Left ventricle myocardium inferior (tissue), 1 donor: Measurements from ENCODE around the gene PLEKHA4. TPM values are rescaled to one million over a fixed set of nuclear protein-coding genes. Genes with fewer than 3 reads are reported as not detected.

Experiments used
- DNase-seq: peaks from one replicate; pipeline ENCODE4 v3.0.0-alpha.2; 2020
- H3K27ac ChIP-seq: fragments of 200-600 bp; replicated peaks from 2 replicates; pipeline ENCODE4 v1.8.0; 2021
- H3K27me3 ChIP-seq: fragments of 200-600 bp; 2 replicates; pipeline ENCODE4 v1.8.0; 2021; ENCODE audit warnings: low read depth
- H3K36me3 ChIP-seq: fragments of 200-600 bp; 2 replicates; pipeline ENCODE4 v1.8.0; 2021
- H3K4me1 ChIP-seq: fragments of 200-600 bp; 2 replicates; pipeline ENCODE4 v1.8.0; 2021
- H3K4me3 ChIP-seq: fragments of 200-600 bp; 2 replicates; pipeline ENCODE4 v1.8.0; 2021; ENCODE audit warnings: mild to moderate bottlenecking, moderate library complexity
- H3K9me3 ChIP-seq: fragments of 200-600 bp; replicated peaks from 2 replicates; pipeline ENCODE4 v1.8.0; 2021
- CTCF ChIP-seq: fragments of 200-600 bp; IDR thresholded peaks from 2 replicates; pipeline ENCODE4 v1.8.0; 2021; ENCODE audit warnings: antibody characterized with exemption, mild to moderate bottlenecking, borderline replicate concordance
- intact Hi-C: fragments of 100-400 bp; cut with micrococcal nuclease; formaldehyde crosslinking; loops from one replicate; pipeline ENCODE4 v1.11.0; 2022
- total RNA-seq: library from RNA; stranded (reverse); fragmentation: NEBNext Ultra II Directional; extraction: Animal tissue kit (Norgen Biotek cat#: 25700); gene quantifications from one replicate; pipeline ENCODE4 v1.2.1, GENCODE V29; 2021
- donor health status: DM: no; HTN: yes; CAD: no; lungs with severe emphysema.

PLEKHA4 gene
- total RNA-seq, 1 donor from 2014 or later: 24.7 TPM

- TF ChIP-seq CTCF: no peak
- peaks cover 8% of the 10 kb centered on the region for H3K36me3 ChIP-seq
- no peak overlapping the region for H3K4me3 ChIP-seq
- no peaks in the 10 kb centered on the region for H3K9me3 ChIP-seq
- no peaks in the 10 kb centered on the region for H3K27me3 ChIP-seq
- no peak overlapping the region for H3K27ac ChIP-seq
- intact Hi-C loops: no loop called here
- H3K4me1 ChIP-seq: peaks cover 8% of the 10 kb centered on the region
- DNase-seq: no peak
These were observed 26.8 kb downstream of the PLEKHA4 start for GRCh38 chr19:48841571-48841970.

- no peak overlapping the region for H3K27ac ChIP-seq
- peaks cover 13% of the 10 kb centered on the region for H3K4me1 ChIP-seq
- peaks cover 8% of the 10 kb centered on the region for H3K36me3 ChIP-seq
- TF ChIP-seq CTCF: no peak
- no peak for DNase-seq
- intact Hi-C loops: no loop called here
- no peak overlapping the region for H3K4me3 ChIP-seq
- no peaks in the 10 kb centered on the region for H3K27me3 ChIP-seq
- no peaks in the 10 kb centered on the region for H3K9me3 ChIP-seq
These were observed 27.4 kb downstream of the PLEKHA4 start for GRCh38 chr19:48841047-48841446.

GRCh38 chr19:48837687-48838086 lies 30.7 kb downstream of the PLEKHA4 start:
- H3K4me1 ChIP-seq: peaks cover 19% of the 10 kb centered on the region
- H3K27ac ChIP-seq: peak overlapping the region; percentile 58
- TF ChIP-seq CTCF: no peak
- H3K36me3 ChIP-seq: no peaks in the 10 kb centered on the region
- no peak for DNase-seq
- H3K4me3 ChIP-seq: peak overlapping the region; percentile 58
- no peaks in the 10 kb centered on the region for H3K27me3 ChIP-seq
- H3K9me3 ChIP-seq: no peaks in the 10 kb centered on the region
- intact Hi-C loops: loop anchor here (2.0 kb wide), 1 partner anchor 43 kb away; no protein-coding TSS in a partner anchor

GRCh38 chr19:48837051-48837524 lies 31.3 kb downstream of the PLEKHA4 start:
- intact Hi-C loops: loop anchor here (2.0 kb wide), 1 partner anchor 42 kb away; no protein-coding TSS in a partner anchor
- H3K27me3 ChIP-seq: no peaks in the 10 kb centered on the region
- H3K4me3 ChIP-seq: peak overlapping the region; percentile 58
- peaks cover 19% of the 10 kb centered on the region for H3K4me1 ChIP-seq
- no peak for TF ChIP-seq CTCF
- peak overlapping the region; percentile 58 for H3K27ac ChIP-seq
- H3K9me3 ChIP-seq: no peaks in the 10 kb centered on the region
- peaks cover 4% of the 10 kb centered on the region for H3K36me3 ChIP-seq
- peak; percentile 81 for DNase-seq

GRCh38 chr19:48836089-48837017 lies 32.1 kb downstream of the PLEKHA4 start, which contains the start of gene HSD17B14:
TSS of gene HSD17B14 (minus strand) at chr19:48836491. CDS start at chr19:48836411, 80 bp downstream.
- H3K27me3 ChIP-seq: no peaks in the 10 kb centered on the region
- intact Hi-C loops: loop anchor here (2.0 kb wide), 1 partner anchor 42 kb away; no protein-coding TSS in a partner anchor
- H3K9me3 ChIP-seq: no peaks in the 10 kb centered on the region
- peaks cover 19% of the 10 kb centered on the region for H3K4me1 ChIP-seq
- peak; percentile 20 for TF ChIP-seq CTCF
- DNase-seq: no peak
- peaks cover 9% of the 10 kb centered on the region for H3K36me3 ChIP-seq
- peak within 1 kb of the TSS; percentile 58 for H3K4me3 ChIP-seq
- H3K27ac ChIP-seq: peak within 1 kb of the TSS; percentile 73
